Fibroblast of lung (primary cell): ENCODE measurements around the gene PON3.

Experiments
- EZH2 ChIP-seq: IDR thresholded peaks from 2 replicates; pipeline ENCODE4 v1.5.1; 2012; ENCODE audit warnings: low read length, control low read depth, mild to moderate bottlenecking; ENCODE audit errors: missing control alignments
- TF ChIP-seq, protein P1 (sequence below), 2 donors: IDR thresholded peaks in 1 of 2; conservative IDR thresholded peaks in 1 of 2; 1 replicate in 1 of 2; 2 replicates in 1 of 2; pipeline ENCODE4 v1.5.1; 2011 to 2012; ENCODE audit warnings: low read length in 2 of 2, control low read depth in 1 of 2, inconsistent platforms in 1 of 2, low read depth in 1 of 2, mild to moderate bottlenecking in 1 of 2

DNA sequence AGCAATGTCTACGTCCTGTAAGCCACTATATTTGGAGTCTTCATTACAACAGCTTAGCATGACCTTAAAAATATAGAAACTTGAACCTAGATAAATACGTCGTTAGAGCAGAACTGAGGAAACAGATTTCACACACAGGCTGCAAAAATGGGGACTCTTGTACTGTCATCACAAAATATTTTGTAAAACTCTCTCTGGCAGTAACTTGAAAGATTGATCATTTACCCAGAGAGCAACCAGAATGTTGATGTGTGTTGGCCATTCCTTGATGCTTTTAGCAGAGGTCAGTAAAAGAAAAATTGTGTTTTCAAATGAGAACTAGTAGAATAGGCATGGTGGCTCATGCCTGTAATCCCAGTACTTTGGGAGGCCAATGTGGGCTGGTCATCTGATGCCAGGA lies 57.3 kb downstream of the PON3 start:
- TF ChIP-seq, protein P1, sequence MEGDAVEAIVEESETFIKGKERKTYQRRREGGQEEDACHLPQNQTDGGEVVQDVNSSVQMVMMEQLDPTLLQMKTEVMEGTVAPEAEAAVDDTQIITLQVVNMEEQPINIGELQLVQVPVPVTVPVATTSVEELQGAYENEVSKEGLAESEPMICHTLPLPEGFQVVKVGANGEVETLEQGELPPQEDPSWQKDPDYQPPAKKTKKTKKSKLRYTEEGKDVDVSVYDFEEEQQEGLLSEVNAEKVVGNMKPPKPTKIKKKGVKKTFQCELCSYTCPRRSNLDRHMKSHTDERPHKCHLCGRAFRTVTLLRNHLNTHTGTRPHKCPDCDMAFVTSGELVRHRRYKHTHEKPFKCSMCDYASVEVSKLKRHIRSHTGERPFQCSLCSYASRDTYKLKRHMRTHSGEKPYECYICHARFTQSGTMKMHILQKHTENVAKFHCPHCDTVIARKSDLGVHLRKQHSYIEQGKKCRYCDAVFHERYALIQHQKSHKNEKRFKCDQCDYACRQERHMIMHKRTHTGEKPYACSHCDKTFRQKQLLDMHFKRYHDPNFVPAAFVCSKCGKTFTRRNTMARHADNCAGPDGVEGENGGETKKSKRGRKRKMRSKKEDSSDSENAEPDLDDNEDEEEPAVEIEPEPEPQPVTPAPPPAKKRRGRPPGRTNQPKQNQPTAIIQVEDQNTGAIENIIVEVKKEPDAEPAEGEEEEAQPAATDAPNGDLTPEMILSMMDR (conservative IDR thresholded peaks at IDR 0.05 in 1 of 2, IDR thresholded peaks at IDR 0.05 in 1 of 2; ENCODE audit: low read depth in 1 of 2, low read length in 2 of 2): no peak
- TF ChIP-seq EZH2: no peak
